ENCODE measurements around the gene KLHL5.
"Not testable (repeated sequence)": the region's sequence is repeated elsewhere in the genome, so short reads cannot be mapped to it uniquely, and the experiment has no call there.

KLHL5 gene

GRCh38 chr4:39106011-39106410 is 44.0 kb downstream of the KLHL5 start:
- no peak for DNase-seq

DNA sequence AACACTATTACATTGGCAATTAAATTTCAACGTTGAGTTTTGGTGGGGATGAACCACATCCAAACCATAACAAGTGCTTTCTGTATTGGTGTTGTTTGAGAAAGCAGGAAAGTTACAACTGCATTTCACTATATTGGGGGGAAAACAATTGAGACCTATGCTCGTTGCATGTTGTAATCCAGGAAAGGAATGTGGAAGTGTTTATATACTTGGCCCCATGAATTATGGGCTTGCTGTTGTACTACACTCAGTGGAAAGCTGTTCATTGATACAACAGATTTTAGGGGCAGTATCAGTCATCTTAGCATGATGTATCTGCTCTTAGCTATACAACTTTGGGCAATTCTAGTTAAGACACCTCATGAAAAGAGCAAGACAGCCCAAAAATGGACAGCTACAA is 52.4 kb downstream of the KLHL5 start:
- DNase-seq, result peak; percentile 12

GRCh38 chr4:39118034-39118658 is 56.1 kb downstream of the KLHL5 start:
- no peak for DNase-seq

DNA sequence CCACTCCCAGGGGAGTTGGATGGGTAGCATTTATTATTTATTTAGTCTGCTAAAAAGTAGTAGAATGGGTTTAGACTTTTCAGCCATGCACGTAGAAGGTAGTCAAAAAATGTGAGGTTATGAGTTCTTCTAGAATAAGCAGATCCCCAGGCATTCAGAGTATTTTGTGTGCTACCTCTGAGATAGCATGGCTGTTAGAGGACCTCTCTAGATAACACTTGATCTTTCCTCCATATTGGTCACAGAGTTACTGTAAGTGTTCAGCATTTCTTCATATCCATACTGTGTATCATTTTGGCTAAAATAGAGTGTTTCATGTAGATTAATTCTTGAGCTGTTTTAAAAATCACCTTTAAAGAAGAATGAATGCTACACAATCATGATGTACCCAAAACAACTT is 58.4 kb downstream of the KLHL5 start:
- no peak for DNase-seq

- no peak for DNase-seq
Measured at GRCh38 chr4:39124885-39125599, 63.0 kb downstream of the KLHL5 start.

DNA sequence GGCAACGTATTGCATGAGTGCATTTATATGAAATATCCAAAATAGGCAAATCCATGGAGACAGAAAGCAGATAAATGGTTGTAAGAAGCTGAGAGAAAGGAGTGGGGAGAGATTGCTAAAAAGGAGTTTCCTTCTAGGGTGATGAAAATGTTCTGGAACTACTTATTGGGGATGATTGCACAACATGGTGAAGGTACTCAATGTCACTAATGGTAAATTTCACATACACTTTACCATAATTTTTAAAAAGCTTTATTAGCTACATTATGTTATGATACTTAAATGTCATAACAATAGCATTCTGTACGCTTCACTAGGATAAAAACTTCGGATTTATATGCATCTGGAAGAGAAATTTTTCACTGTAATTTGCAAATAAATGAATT is 63.6 kb downstream of the KLHL5 start:
- DNase-seq, result no peak

GRCh38 chr4:39126256-39127095 is 64.4 kb downstream of the KLHL5 start:
- no peak for DNase-seq

- DNase-seq, result no peak
Measured at GRCh38 chr4:39133623-39134022, 71.6 kb downstream of the KLHL5 start.

DNA sequence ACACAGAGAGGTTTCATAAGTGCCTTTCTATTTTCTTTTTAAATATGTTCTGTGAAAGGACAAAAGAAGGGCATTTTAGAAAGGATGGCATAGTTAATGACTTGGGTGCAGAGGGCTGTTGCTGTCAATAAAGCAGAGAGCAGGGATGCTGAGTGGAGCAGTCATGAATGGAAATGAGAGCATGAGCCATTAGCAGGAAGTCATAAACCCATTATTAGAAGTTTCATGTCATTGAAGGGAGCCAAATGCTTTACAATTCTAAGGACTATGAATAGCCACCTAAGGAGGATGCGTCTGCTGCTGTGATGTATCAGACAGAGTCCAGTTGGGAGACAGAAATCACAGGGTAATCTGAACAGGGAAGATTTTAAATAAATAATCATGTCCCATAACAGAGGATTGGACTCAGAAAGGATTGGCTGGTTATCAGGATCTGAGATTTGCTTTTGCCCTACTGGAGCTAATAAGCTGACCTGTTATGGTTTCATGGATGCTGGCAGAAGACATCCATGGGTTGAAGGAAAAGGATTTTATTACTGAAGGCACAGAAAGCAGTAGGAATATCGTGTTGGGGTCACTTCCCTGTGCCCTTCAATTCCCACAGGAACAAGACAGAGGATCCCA is 72.8 kb downstream of the KLHL5 start:
- no peak for DNase-seq

DNA sequence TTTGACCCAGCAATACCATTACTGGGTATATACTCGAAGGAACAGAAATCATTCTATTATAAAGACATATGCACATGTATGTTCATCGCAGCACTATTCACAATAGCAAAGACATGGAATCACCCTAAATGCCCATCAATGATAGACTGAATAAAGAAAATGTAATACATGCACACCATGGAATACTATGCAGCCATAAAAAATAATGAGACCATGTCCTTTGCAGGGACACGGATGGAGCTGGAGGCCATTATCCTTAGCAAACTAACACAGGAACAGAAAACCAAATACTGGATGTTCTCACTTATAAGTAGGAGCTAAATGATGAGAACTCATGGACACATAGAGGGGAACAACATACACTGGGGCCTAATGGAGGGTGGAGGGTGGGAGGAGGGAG is 76.2 kb downstream of the KLHL5 start:
- DNase-seq, result not testable (repeated sequence)

DNA sequence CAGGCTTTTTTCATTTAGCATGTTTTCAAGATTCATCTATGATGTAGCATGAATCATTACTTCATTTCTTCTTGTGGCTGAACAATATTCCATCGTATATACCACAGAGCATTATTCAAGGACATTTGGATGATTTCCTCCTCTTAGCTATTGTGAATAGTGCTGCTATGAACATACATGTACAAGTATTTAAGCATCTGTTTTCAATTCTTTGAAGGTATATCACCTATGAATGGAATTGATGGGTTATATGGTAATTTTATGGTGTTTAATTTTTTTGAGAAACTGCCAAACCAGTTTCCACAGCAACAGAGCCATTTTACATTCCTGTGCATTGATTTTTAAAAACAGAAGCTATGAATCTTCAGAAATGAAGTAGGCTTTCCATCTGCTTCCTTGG is 84.2 kb downstream of the KLHL5 start:
- peak; percentile 81 for DNase-seq

GRCh38 chr4:39154009-39154408 is 92.0 kb downstream of the KLHL5 start:
- DNase-seq, result no peak

GRCh38 chr4:39157520-39157919 is 95.5 kb downstream of the KLHL5 start:
- no peak for DNase-seq

- no peak for DNase-seq
Measured at GRCh38 chr4:39166177-39166576, 104.1 kb downstream of the KLHL5 start.

DNA sequence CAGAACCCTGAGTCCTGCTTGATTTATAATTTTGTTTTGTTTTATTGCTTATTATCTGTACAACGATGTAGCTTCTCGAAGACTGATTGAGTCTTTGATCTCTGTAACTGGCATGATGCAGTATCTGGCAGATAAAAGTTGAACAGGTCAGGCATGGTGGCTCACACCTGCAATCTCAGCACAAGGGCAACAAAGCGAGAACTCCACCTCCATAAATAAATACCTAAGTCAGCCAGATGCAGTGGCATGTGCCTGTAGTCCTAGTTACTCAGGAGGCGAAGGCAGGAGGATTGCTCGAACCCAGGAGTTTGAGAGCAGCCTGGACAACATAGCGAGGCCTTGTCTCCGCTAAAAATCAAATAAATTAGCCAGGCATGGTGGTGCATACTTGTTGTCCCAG is 104.6 kb downstream of the KLHL5 start:
- DNase-seq, result no peak

DNA sequence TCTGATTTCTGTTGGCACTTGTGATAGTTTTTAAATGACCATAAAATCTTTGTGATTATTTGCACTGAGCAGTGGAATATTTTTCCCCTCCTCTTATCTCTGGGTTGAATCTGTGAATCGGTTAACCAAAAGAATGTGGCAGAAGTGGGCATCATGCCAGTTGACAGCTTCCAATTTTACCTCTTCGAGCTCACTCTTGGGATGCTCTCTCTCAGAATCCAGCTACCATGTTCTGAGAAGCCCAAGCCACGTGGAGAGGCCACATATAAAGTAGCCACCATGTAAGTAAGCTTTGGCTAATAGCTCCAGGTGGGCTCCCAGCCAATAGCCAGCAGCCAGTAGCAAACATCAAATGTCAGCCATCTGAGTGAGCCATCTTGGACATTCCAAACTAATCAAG is 107.4 kb downstream of the KLHL5 start:
- DNase-seq, result peak; percentile 19

DNA sequence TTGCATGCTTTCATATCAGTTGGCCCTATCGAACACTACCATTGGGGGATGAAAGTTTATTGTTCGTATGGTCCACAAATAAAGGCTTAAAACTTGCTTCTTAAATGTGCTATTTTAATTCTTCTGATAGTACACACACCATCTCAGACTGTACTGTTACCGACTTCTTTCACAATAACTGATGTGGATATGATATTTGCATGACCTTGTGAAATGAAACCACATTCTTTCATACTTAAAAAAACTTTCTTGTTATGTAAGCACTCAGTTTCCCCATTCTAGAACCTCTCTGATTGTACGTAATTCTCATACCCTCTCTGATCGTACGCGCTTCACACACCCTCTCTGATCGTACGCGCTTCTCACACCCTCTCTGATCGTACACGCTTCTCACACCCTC is 108.3 kb downstream of the KLHL5 start:
- DNase-seq, result no peak
